RWPE2 (cell line): ENCODE measurements around the gene GHRL.

ENCODE experiments used
- ATAC-seq: fragments of 200-7000 bp; cut with Tn5 transposase; 3 replicates; pipeline ENCODE4 v1.9.1; 2021; ENCODE audit warnings: low read depth
- DNase-seq: peaks from one replicate; pipeline ENCODE4 v3.0.0-alpha.2; 2020; ENCODE audit warnings: low spot score
- H3K27ac ChIP-seq: fragments of 450-650 bp; 2 replicates; pipeline ENCODE4 v1.5.1; 2017; ENCODE audit warnings: mild to moderate bottlenecking; ENCODE audit not compliant: poor library complexity, severe bottlenecking
- H3K27me3 ChIP-seq: fragments of 250-450 bp; sonication (Bioruptor Pico); 2 replicates; pipeline ENCODE4 v1.5.1; 2021; ENCODE audit warnings: mild to moderate bottlenecking, moderate library complexity; ENCODE audit not compliant: insufficient read depth, poor library complexity, severe bottlenecking
- H3K36me3 ChIP-seq: fragments of 250-450 bp; sonication (Bioruptor Pico); 2 replicates; pipeline ENCODE4 v1.5.1; 2020; ENCODE audit warnings: low read depth, mild to moderate bottlenecking, moderate library complexity
- H3K4me1 ChIP-seq: fragments of 250-450 bp; sonication (Bioruptor Pico); 2 replicates; pipeline ENCODE4 v1.5.1; 2021; ENCODE audit warnings: mild to moderate bottlenecking, moderate library complexity; ENCODE audit not compliant: insufficient read depth, poor library complexity, severe bottlenecking
- H3K4me3 ChIP-seq: fragments of 250-450 bp; sonication (Bioruptor Pico); 2 replicates; pipeline ENCODE4 v1.5.1; 2021; ENCODE audit warnings: mild to moderate bottlenecking, moderate library complexity; ENCODE audit not compliant: severe bottlenecking
- H3K9me3 ChIP-seq: fragments of 250-450 bp; sonication (Bioruptor Pico); 2 replicates; pipeline ENCODE4 v1.5.1; 2021; ENCODE audit warnings: mild to moderate bottlenecking, moderate library complexity; ENCODE audit not compliant: severe bottlenecking
- TF ChIP-seq, protein P1 (sequence below): fragments of 450-650 bp; IDR thresholded peaks from one replicate; pipeline ENCODE4 v1.5.1; 2017; ENCODE audit warnings: mild to moderate bottlenecking, moderate library complexity; ENCODE audit not compliant: poor library complexity, severe bottlenecking

The GHRL gene

DNA sequence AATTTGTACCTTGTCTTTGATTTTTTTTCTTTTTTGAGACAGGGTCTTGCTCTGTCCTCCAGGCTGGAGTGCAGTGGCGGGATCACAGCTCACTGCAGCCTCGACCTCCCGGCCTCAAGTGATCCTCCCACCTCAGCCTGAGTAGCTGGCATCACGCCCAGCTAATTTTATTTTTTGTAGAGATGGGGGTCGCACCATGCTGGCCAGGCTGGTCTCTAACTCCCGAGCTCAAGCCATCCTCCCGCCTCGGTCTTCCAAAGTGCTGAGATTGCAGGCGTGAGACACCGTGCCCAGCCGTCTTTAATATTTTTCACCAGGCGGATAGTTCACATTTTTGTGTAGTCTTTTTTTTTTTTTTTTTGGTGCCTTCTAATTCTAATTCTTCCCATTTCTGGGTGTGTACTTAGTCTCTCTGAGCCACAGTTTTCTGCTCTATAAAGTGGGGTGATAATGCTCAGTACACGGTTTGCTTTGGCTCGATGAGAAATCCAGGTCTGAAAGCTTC, 45.0 kb downstream of the GHRL start:
- H3K27me3 ChIP-seq = no peaks in the 10 kb centered on the region
- H3K27ac ChIP-seq = no peak overlapping the region
- DNase-seq = no peak
- H3K9me3 ChIP-seq = peaks cover 8% of the 10 kb centered on the region
- H3K4me1 ChIP-seq = peaks cover 5% of the 10 kb centered on the region
- no peak for ATAC-seq
- H3K36me3 ChIP-seq = peaks cover 14% of the 10 kb centered on the region; the same call in 1 of the 2 replicates
- H3K4me3 ChIP-seq = peak overlapping the region; percentile 75
- TF ChIP-seq, protein P1, sequence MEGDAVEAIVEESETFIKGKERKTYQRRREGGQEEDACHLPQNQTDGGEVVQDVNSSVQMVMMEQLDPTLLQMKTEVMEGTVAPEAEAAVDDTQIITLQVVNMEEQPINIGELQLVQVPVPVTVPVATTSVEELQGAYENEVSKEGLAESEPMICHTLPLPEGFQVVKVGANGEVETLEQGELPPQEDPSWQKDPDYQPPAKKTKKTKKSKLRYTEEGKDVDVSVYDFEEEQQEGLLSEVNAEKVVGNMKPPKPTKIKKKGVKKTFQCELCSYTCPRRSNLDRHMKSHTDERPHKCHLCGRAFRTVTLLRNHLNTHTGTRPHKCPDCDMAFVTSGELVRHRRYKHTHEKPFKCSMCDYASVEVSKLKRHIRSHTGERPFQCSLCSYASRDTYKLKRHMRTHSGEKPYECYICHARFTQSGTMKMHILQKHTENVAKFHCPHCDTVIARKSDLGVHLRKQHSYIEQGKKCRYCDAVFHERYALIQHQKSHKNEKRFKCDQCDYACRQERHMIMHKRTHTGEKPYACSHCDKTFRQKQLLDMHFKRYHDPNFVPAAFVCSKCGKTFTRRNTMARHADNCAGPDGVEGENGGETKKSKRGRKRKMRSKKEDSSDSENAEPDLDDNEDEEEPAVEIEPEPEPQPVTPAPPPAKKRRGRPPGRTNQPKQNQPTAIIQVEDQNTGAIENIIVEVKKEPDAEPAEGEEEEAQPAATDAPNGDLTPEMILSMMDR = no peak

DNA sequence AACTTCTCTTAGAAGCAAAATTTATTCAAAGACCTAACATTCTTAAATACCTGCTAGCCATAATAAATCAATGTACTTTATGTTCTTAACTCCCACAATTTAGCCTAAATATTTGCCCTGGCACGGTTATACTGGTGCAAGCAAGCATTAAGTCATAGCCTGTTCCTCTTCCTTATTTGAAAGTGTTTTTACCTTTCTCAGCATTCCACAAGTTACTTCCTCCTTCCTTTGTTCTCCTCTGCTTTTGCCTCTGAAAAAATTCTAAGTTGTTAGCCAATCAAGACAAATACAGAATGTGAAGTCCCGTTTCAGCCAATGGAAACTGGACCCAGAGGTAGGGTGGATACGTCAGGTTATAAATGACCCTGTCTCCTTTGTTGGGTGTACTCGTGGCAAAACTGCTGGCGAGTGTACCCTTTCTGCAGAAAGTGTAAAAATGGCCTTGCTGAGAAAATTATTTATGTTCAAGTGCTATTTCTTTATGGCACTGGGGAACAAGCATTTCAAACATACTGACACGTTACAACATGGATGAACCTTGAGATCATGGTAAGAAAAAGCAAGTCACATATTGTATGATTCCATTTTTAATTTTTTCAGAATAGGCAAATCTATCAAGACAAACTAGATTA, 47.5 kb downstream of the GHRL start:
- Histone ChIP-seq H3K27me3 (no peaks in the 10 kb centered on the region), H3K36me3 (no peaks in the 10 kb centered on the region), H3K27ac (no peak overlapping the region), H3K4me3 (no peak overlapping the region), H3K9me3 (peaks cover 8% of the 10 kb centered on the region), H3K4me1 (no peaks in the 10 kb centered on the region)
- TF ChIP-seq, protein P1 = no peak
- DNase-seq (no peak), ATAC-seq (no peak)

DNA sequence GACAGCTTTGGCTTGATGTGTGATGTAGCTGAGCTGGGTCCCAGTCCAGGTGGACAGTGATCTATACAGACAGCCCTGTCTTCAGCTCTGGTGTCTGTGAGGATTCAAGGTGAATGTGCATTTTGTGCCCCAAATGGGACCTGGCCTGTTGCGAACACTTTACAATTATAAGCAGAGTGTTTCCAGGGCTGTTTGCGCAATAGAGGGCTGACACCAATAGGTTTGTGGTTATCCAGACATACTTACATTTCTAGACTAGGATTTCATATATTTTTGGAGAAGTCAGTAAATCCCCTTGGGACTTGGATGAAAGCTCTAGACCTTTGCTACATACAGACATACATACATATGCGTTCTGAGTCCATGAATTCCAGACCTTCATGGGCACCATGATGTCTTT, 48.7 kb downstream of the GHRL start:
- no peak overlapping the region for H3K4me3 ChIP-seq
- no peaks in the 10 kb centered on the region for H3K36me3 ChIP-seq
- H3K4me1 ChIP-seq = no peaks in the 10 kb centered on the region
- no peak for DNase-seq
- peaks cover 8% of the 10 kb centered on the region for H3K9me3 ChIP-seq
- no peaks in the 10 kb centered on the region for H3K27me3 ChIP-seq
- TF ChIP-seq, protein P1 = no peak
- no peak for ATAC-seq
- no peak overlapping the region for H3K27ac ChIP-seq

DNA sequence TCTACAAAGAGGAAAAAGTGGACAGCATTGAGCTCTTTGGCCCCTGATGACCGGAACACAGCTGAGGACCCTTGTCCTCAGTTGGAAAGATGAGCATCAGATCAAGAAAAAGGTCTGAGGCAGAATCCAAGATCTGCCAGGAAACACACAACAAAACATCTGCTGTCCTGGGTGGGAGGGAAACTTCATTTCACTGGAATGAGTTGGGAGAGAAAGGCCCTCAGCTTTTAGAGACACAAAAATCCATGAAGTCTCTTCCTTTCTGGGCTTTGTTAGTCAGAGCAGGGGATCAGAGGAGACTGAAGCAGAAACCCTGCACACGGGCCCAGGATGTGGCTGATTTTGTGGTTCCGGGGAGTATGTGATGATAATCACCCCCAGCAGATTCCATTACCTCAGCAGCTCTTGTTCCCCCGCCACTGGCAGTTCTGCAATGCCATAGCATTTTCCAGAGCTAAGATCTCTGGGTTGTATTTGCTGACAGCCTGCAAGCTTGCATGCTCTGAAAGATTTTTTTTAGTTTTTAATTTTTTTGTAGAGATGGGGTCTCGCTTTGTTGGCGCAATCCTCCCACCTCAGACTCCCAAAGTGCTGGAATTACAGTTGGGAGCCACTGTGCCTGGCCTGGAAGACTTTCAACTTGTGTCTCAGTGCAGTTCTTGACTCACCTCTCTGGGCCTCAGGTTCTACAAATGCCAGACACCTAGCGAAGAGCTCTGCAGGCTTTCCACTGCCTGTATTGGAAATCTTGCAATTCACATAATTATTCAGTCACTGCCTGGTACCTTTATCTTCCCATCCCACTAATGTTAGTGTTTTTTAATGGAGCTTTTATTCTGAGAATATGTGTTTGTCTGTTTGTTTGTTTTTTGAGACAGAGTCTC, 50.3 kb downstream of the GHRL start:
- no peak for ATAC-seq
- TF ChIP-seq, protein P1 = no peak
- no peak for DNase-seq
- Histone ChIP-seq H3K27me3 (no peaks in the 10 kb centered on the region), H3K9me3 (peaks cover 8% of the 10 kb centered on the region), H3K4me3 (no peak overlapping the region), H3K27ac (no peak overlapping the region), H3K36me3 (no peaks in the 10 kb centered on the region), H3K4me1 (no peaks in the 10 kb centered on the region)

DNA sequence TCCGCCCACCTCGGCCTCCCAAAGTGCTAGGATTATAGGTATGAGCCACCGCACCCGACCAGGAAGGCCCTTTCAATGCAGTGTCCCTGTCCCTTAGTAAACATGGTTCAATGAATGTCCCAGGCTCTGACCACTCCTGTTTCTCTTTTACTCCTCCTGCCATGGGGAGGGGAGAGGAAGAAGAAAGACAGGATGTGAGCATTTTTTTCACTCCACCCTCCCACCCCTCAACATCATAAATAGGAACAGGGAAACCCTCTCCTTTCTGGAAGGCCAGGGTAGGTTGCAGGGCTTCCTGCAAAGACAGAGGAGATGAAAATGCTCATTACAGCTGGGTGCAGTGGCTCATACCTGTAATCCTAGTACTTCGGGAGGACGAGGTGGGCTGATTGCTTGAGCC, 51.9 kb downstream of the GHRL start:
- peaks cover 4% of the 10 kb centered on the region; the same call in 1 of the 2 replicates for H3K36me3 ChIP-seq
- H3K27ac ChIP-seq = no peak overlapping the region
- TF ChIP-seq, protein P1 = no peak
- ATAC-seq = no peak
- peaks cover 6% of the 10 kb centered on the region for H3K9me3 ChIP-seq
- no peaks in the 10 kb centered on the region for H3K27me3 ChIP-seq
- no peak for DNase-seq
- H3K4me3 ChIP-seq = no peak overlapping the region
- no peaks in the 10 kb centered on the region for H3K4me1 ChIP-seq
